GM20000 (cell line): ENCODE measurements around the gene C4orf51.

Experiments
- DNase-seq: peaks from one replicate; pipeline ENCODE4 v3.0.0; 2012; ENCODE audit warnings: low spot score
- TF ChIP-seq, protein P1 (sequence below): IDR thresholded peaks from 2 replicates; pipeline ENCODE4 v1.5.1; 2012; ENCODE audit warnings: mild to moderate bottlenecking, control low read depth; ENCODE audit errors: extremely low read depth, missing control alignments

The C4orf51 gene

DNA sequence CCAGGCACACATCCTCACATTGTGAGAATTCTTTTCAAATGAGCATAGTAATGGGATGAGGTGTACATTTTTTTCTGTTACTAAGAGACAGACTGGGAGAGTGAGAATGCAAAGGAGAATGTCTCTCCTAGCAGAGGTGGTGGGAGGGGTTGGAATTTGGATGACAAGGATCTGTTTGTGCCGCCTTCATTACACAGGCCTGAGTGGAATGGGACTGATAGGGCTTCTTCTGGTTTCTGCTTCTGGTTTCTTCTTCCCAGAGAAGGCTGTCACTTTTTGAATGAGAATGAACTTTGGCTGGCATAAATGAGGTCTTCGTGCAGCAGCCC, 55.4 kb downstream of the C4orf51 start:
- no peak for DNase-seq
- TF ChIP-seq, protein P1, sequence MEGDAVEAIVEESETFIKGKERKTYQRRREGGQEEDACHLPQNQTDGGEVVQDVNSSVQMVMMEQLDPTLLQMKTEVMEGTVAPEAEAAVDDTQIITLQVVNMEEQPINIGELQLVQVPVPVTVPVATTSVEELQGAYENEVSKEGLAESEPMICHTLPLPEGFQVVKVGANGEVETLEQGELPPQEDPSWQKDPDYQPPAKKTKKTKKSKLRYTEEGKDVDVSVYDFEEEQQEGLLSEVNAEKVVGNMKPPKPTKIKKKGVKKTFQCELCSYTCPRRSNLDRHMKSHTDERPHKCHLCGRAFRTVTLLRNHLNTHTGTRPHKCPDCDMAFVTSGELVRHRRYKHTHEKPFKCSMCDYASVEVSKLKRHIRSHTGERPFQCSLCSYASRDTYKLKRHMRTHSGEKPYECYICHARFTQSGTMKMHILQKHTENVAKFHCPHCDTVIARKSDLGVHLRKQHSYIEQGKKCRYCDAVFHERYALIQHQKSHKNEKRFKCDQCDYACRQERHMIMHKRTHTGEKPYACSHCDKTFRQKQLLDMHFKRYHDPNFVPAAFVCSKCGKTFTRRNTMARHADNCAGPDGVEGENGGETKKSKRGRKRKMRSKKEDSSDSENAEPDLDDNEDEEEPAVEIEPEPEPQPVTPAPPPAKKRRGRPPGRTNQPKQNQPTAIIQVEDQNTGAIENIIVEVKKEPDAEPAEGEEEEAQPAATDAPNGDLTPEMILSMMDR, result no peak

DNA sequence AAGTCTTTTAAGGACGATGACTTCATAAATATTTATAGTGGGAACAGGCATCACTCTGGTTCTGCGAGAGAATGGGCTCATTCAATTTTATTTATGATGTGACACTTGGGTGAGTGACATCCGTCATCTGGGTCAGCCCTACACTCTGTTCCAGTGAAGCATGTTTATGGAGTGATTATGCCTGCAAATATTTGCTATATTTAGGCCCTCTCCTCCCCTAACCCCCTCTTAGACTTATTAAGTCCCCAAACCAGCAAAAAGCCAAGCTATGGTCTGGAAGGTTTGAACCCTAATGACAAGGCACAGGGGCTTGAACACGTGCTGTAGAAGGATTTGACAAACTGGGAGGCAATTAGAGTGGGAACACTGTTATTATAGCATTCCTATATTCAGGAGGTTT, 55.9 kb downstream of the C4orf51 start:
- TF ChIP-seq, protein P1, result no peak
- DNase-seq, result no peak

DNA sequence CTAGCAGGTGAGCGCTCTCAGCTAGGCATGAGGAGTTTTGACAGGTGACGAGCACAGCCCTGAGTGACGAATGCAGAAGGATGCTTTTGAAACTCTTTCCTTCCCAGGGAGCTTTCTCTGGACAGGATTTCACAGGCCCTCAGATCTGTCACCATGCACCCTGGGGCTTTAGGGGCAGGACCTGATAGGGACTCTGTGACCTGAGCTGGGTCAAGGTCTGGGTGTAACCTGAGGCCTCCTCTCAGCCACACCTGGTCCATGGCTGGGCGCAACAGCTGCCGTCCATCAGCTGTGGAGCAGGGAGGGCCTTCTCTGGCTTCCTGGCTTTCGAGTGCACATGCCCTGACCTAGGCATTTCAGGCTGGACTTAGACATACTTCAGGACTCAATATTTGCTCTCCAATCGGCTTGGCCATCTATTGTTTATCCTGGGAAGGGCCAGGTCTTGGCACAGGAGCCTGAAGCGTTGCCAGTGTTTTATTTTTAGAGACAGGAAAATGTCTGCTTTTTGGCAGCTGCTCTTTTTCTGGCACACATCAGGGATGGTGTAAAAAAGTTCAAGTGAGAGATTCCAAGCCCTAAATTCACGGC, 56.4 kb downstream of the C4orf51 start:
- TF ChIP-seq, protein P1, result no peak
- DNase-seq, result no peak

DNA sequence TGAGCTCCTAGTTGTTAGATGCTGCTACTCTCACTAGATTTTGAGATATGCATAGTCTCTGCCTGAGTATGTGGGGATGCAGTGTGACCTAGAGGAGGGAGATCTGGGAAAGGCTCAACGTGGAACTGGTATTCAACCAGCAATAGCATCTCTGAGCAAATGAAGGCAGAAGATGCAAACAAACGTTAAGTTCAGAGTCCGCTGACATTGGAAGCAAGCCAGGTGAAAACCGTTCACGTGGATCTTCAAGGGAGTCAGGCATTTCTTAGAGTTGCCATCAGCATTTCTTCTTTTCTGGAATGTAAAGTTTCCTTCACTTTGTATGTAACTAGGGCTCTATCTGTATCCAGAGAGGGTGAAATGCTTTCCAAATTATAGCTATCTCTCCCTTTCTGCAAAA, 59.9 kb downstream of the C4orf51 start:
- DNase-seq, result no peak
- TF ChIP-seq, protein P1, result no peak

DNA sequence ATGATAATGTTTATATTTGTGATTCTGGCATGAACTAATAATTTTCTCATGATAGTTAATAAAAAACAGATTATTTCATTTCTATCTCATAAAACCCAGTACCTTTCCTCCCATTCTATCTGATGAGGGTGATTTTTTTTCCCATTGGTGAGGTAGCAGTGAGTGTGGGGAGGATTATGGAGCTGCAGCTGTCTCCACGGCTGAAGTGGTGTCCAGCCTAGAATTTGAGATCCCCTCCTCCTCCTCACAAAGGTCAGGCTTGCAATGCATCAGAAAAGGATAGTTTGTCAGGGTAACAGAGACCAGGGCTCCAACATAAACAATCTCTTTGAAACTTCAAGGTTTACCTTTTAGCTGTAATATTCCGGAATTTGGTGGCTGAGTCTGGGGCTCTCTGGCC, 60.9 kb downstream of the C4orf51 start:
- TF ChIP-seq, protein P1, result no peak
- no peak for DNase-seq

DNA sequence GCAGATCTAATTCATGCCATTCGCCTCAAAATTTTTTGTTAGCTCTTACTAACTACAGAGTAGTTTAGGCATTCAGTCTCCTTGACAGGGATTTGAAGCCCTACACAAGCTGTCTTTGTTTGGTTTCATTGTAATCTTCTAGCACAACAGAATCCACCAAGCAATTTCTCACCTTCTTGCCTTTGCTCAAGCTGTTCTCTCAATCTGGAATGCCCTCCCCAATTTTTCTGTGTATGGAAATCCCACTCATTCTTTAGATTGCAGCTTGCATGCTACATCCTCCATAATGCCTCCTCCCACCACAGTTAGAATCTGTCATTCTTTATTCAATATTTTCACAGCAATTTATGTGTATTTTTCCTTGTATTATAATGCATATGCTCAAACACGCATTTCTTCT, 63.7 kb downstream of the C4orf51 start:
- TF ChIP-seq, protein P1, result no peak
- no peak for DNase-seq

DNA sequence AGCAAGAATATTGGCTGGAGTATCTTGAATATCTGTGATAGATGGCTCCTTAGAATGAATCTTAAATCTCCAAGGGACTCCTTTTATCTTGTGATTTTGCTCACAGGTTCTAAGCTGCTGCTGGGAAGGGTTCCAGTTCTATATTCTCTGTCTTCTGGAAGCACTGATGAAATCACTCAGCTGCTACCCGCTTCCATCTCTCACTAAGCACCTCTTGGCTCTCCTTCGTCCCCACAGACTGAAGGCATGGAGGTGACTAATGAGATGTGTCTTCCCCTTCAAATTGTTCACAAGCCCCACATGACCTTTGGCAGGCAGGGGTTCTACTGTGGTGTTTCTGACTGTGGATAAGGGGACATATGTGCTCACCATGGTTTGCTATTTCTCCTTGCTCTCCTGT, 75.9 kb downstream of the C4orf51 start:
- DNase-seq, result no peak
- TF ChIP-seq, protein P1, result no peak

DNA sequence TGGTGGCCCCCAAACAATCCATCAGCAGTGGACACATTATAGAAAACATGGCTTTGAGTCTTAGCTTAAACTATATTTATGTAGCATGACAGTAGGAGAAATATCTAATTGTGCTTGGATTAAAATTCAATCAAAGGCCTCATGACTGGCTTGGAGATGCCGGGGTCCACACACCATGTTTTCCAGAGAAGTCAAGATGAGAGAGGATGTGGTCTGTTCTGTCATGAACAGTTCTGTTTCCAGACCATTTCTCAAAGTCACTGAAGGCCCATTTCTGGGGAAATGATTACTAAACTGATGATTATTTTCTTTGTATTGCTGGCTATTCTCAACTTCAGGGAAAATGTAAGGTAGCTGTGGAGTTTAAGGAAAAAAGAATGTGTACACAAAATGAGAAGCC, 76.3 kb downstream of the C4orf51 start:
- TF ChIP-seq, protein P1, result no peak
- no peak for DNase-seq
